GM03348 (cell line): ENCODE data around the gene CXCL6.

Experiments
- DNase-seq: peaks from one replicate; pipeline ENCODE4 v3.0.0; 2012; ENCODE audit warnings: low spot score

The CXCL6 gene

GRCh38 chr4:73868206-73869129, 32.0 kb downstream of the CXCL6 start:
- peak; percentile 16 for DNase-seq

GRCh38 chr4:73869130-73870055, 32.9 kb downstream of the CXCL6 start, which contains the start of gene CXCL1:
Gene CXCL1 (plus strand): TSS chr4:73869393. CDS start chr4:73869471, 78 bp downstream.
- peak; percentile 54 for DNase-seq

- no peak for DNase-seq
Measured at GRCh38 chr4:73870260-73870659, 33.8 kb downstream of the CXCL6 start.

- no peak for DNase-seq
Measured at GRCh38 chr4:73870768-73871167, 34.3 kb downstream of the CXCL6 start.

GRCh38 chr4:73871511-73872310, 35.2 kb downstream of the CXCL6 start:
- no peak for DNase-seq

- DNase-seq, result no peak
Measured at GRCh38 chr4:73872316-73873108, 36.0 kb downstream of the CXCL6 start.

GRCh38 chr4:73874386-73874785, 37.9 kb downstream of the CXCL6 start:
- DNase-seq, result no peak

GRCh38 chr4:73875401-73875800, 38.9 kb downstream of the CXCL6 start:
- DNase-seq, result no peak

- DNase-seq, result peak; percentile 57
Measured at GRCh38 chr4:73883306-73883705, 46.8 kb downstream of the CXCL6 start.

GRCh38 chr4:73885574-73886267, 49.2 kb downstream of the CXCL6 start:
- no peak for DNase-seq
